ENCODE measurements around the gene LRRC72.

- TF ChIP-seq HDAC2 (IDR thresholded peaks at IDR 0.05) (no peak), SMC3 (IDR thresholded peaks at IDR 0.05; ENCODE audit: borderline replicate concordance, low read length) (no peak), ZNF687 (IDR thresholded peaks at IDR 0.05) (no peak)
Measured at GRCh38 chr7:16609842-16610450, 83.3 kb downstream of the LRRC72 start.
